Natural killer cell treated with Interleukin-12 subunit alpha and Interleukin-12 subunit beta and Interleukin-15 and Interleukin-18, amount 100 ng/mL, for 72 hours (primary cell): ENCODE results near the gene LGI2. TPM values are rescaled to one million over a fixed set of nuclear protein-coding genes. Genes with fewer than 3 reads are reported as not detected.
"Not testable (repeated sequence)": the region's sequence is repeated elsewhere in the genome, so short reads cannot be mapped to it uniquely, and the experiment has no call there.

Experiments
- ATAC-seq, 2 donors: fragments of 150-1000 bp; cut with Tn5 transposase in 1 of 2; sonication (Bioruptor Pico), chemical (Tn5 transposase) in 1 of 2; 2 replicates each; pipeline ENCODE4 v1.10.0; 2021
- DNase-seq: peaks from one replicate; pipeline ENCODE4 v3.0.0; 2022; ENCODE audit warnings: low spot score
- H3K27ac Mint-ChIP-seq, 2 donors: 1 replicate in 1 of 2; 2 replicates in 1 of 2; pipeline ENCODE4 v1.8.0; 2022; ENCODE audit warnings: mixed read lengths in 2 of 2, mild to moderate bottlenecking in 1 of 2, moderate library complexity in 1 of 2
- H3K27me3 Mint-ChIP-seq, 2 donors: 1 replicate in 1 of 2; 2 replicates in 1 of 2; pipeline ENCODE4 v1.8.0; 2022; ENCODE audit warnings: mixed read lengths in 2 of 2
- H3K36me3 Mint-ChIP-seq: one replicate; pipeline ENCODE4 v1.8.0; 2022; ENCODE audit warnings: mixed read lengths
- H3K4me1 Mint-ChIP-seq, 2 donors: 1 replicate in 1 of 2; 2 replicates in 1 of 2; pipeline ENCODE4 v1.8.0; 2022; ENCODE audit warnings: low read depth in 2 of 2, mixed read lengths in 2 of 2, mild to moderate bottlenecking in 1 of 2
- H3K4me3 Mint-ChIP-seq: one replicate; pipeline ENCODE4 v1.8.0; 2022; ENCODE audit warnings: mixed read lengths
- H3K9me3 Mint-ChIP-seq: 2 replicates; pipeline ENCODE4 v1.8.0; 2022; ENCODE audit warnings: mixed read lengths
- total RNA-seq, 2 donors: library from RNA; stranded (reverse); gene quantifications; one replicate each; pipeline ENCODE4 v1.2.3, GENCODE V29; 2022

Gene LGI2, protein sequence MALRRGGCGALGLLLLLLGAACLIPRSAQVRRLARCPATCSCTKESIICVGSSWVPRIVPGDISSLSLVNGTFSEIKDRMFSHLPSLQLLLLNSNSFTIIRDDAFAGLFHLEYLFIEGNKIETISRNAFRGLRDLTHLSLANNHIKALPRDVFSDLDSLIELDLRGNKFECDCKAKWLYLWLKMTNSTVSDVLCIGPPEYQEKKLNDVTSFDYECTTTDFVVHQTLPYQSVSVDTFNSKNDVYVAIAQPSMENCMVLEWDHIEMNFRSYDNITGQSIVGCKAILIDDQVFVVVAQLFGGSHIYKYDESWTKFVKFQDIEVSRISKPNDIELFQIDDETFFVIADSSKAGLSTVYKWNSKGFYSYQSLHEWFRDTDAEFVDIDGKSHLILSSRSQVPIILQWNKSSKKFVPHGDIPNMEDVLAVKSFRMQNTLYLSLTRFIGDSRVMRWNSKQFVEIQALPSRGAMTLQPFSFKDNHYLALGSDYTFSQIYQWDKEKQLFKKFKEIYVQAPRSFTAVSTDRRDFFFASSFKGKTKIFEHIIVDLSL
- not detected for total RNA-seq

DNA sequence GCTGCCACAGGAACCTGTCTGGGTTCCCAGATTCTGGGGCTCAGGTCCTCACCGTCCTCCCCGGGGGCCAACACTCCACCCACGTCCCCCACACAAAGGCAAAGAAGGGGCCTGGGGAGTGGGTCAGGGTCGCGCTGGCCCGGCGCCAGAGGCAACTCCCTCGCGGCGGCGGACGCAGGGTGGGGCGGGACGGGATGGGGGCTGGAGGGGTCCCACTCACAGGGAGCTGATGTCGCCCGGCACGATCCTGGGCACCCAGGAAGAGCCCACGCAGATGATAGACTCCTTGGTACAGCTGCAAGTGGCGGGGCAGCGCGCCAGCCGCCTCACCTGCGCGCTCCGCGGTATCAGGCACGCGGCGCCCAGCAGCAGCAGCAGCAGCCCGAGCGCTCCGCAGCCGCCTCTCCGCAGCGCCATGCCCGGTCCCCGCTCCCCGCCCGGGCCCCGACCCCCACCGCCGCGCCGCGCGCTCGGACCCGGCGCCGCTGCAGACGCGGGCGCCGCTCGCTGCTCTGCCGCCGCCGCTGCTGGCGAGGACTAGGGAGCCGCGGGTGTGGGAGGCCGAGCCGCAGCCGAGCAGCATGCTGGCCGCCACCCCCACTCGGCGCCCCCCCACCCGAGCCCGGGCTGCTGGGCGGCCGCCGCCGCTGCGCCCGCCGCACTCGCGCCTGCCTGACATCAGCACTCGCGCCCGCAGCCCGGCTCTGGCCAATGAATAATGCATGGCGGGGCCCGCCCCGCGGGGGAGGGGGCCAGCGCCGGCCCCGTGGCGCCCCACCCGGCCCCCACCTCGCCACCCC is at the start of gene LGI2:
Gene LGI2 (minus strand): TSS at position 670 of the 800 bp plus-strand sequence. CDS start 253 bp downstream, at position 417.
- H3K36me3 Mint-ChIP-seq, result no peaks in the 10 kb centered on the region
- DNase-seq (no peak), ATAC-seq (peak; percentile 32 to 54)
- peaks cover 1% of the 10 kb centered on the region for H3K9me3 Mint-ChIP-seq
- H3K4me3 Mint-ChIP-seq, result no peak within 1 kb of the TSS
- no peaks in the 10 kb centered on the region for H3K4me1 Mint-ChIP-seq
- H3K27ac Mint-ChIP-seq, result no peak within 1 kb of the TSS
- peaks cover 56 to 63% of the 10 kb centered on the region in 2 donors for H3K27me3 Mint-ChIP-seq

DNA sequence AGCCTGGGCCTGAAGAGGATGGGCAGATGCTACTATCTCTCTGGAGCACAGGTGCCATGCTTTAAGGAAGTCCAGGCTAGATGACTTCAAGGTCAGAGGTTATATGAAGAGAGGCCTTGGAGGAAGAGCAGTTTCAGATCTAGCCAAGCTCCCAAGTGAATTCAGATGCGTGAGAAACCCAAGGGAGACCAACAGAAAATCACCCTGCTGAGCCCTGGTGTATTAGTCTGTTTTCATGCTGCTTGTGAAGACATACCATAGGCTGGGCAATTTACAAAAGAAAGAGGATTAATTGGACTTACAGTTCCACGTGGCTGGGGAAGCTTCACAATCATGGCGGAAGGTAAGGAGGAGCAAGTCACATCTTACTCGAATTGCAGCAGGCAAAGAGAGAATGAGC is 47.8 kb upstream of the LGI2 start:
- Mint-ChIP-seq H3K4me1 (no peaks in the 10 kb centered on the region), H3K4me3 (no peak overlapping the region), H3K27ac (no peak overlapping the region), H3K36me3 (no peaks in the 10 kb centered on the region), H3K9me3 (no peaks in the 10 kb centered on the region), H3K27me3 (peaks cover 16 to 26% of the 10 kb centered on the region in 2 donors)
- ATAC-seq (no peak), DNase-seq (no peak)

DNA sequence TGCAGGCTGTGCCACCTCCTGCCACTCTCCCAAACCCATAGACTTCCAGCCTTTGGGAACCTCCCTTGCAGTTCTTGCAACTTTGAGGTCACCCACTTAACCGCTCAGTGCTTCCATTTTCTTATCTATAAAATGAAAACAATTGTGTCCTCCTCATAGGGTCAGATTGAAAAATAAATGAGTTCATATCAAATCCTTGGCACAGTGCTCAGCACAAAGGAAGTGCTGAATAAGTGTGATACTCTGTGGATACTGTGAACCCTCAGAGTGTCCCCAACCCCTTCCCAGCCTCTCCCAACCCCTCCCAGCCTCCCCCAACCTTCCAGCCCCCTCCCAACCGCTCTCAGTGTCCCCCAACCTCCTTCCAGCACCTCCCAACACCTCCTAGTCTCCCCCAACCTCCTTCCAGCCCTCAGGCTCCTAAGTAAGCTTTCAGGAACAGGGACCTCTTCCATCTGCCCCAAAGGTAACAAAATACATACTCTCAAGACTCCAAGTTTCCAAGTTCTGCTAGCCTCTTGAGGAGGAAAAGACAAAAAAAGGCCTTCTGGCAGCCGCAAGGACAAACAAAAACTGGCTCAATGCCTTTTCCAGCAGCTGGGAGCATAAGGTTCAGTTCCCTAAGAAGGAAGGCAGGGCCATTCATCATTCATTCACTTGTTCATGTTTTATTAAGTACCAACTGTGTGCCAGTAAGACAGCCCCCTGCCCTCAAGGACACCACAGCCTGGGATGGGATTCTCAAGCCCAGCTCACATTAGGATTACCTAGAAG is 46.1 kb upstream of the LGI2 start:
- no peak overlapping the region for H3K4me3 Mint-ChIP-seq
- no peaks in the 10 kb centered on the region for H3K4me1 Mint-ChIP-seq
- no peaks in the 10 kb centered on the region for H3K36me3 Mint-ChIP-seq
- DNase-seq, result no peak
- peaks cover 16 to 19% of the 10 kb centered on the region in 2 donors for H3K27me3 Mint-ChIP-seq
- ATAC-seq, result no peak
- H3K27ac Mint-ChIP-seq, result no peak overlapping the region
- H3K9me3 Mint-ChIP-seq, result no peaks in the 10 kb centered on the region

DNA sequence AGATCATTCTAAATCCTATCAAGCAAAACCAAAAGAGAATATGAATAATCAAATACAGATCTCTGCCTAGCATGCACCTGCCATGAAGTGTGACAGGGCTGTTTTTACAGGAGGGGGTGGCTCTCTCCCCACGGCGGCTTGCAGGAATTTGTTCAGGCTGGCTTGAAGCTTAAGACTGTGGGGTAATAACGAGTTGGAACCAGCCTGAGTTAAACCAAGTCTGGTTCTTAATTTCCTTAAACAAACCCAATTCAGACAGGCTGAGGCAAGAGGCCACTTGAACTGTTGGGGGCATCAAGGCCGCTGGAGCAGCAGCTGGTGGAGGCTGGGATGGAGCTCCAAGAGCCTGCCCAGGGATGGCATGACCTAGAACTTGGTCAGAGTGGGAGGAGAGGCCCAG is 45.1 kb upstream of the LGI2 start:
- Mint-ChIP-seq H3K4me3 (no peak overlapping the region), H3K36me3 (no peaks in the 10 kb centered on the region), H3K9me3 (no peaks in the 10 kb centered on the region), H3K27ac (no peak overlapping the region), H3K27me3 (peaks cover 14 to 19% of the 10 kb centered on the region in 2 donors), H3K4me1 (no peaks in the 10 kb centered on the region)
- DNase-seq (no peak), ATAC-seq (no peak)

DNA sequence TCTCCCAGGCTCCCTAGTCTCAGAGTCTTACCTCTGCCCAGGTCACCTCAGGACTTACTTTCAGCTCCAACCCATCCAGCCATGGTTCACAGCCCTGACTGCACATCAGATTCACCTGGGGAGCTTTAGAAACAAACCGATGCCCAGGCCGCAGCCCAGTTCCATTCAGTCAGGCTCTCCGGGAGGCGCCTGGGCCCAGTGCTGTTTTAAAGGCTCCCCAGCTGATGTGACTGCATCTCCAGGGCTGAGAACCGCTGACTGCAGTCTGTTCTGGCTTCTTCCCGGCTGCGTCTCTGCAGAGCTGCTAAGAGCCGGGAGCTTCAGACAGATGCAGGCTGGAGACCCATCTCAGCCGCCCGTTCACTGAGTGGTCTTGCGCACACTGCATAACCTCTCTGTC is 44.4 kb upstream of the LGI2 start:
- no peak for DNase-seq
- H3K4me3 Mint-ChIP-seq, result no peak overlapping the region
- H3K9me3 Mint-ChIP-seq, result no peaks in the 10 kb centered on the region
- no peaks in the 10 kb centered on the region for H3K4me1 Mint-ChIP-seq
- no peak for ATAC-seq
- H3K27ac Mint-ChIP-seq, result no peak overlapping the region
- H3K27me3 Mint-ChIP-seq, result peaks cover 14 to 19% of the 10 kb centered on the region in 2 donors
- no peaks in the 10 kb centered on the region for H3K36me3 Mint-ChIP-seq

DNA sequence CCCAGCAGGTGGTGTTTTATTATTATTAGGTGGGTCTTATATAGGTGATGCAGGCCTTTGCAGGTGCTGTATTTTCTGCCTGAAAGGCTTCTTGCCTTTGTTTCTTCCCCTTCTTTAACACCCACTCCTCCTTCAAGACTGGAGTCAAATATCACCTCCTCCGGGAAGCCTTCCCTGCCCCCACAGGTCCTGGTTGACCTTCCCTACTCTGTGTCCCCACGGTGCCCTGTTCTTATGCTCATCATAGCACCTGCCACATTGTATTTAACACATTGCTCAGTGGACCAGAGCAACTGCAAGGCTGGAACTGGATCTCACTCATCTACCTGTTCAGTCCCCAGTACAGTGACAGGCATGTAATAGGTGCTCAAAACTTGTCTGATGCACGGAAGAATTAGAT is 39.8 kb upstream of the LGI2 start:
- H3K4me1 Mint-ChIP-seq, result no peaks in the 10 kb centered on the region

DNA sequence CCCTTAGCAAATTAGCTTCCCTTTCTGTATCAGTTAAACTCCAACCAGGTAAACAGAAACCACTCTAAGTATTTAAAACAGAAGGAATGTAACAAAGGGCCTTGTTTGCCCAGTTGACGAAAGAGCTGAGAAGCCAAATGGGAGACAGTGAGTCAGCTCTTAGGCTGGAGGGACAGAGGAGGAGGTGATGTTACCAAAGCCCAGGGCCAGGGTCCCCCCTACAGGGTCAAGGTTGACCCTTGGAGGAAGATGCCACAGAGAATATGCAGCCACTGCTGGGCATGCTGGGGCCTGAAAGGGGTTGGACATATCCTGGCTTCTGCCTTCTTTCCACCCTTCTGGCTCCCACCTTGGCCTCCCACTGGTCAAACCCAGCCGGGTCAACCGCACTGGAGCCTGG is 38.3 kb upstream of the LGI2 start:
- H3K4me3 Mint-ChIP-seq, result no peak overlapping the region
- no peak for ATAC-seq

More for the DNA sequence above, 39.8 kb upstream of the LGI2 start:
- Mint-ChIP-seq H3K4me3 (no peak overlapping the region), H3K36me3 (no peaks in the 10 kb centered on the region), H3K27me3 (peaks cover 18 to 24% of the 10 kb centered on the region in 2 donors), H3K27ac (no peak overlapping the region), H3K9me3 (no peaks in the 10 kb centered on the region)
- DNase-seq (no peak), ATAC-seq (no peak)

DNA sequence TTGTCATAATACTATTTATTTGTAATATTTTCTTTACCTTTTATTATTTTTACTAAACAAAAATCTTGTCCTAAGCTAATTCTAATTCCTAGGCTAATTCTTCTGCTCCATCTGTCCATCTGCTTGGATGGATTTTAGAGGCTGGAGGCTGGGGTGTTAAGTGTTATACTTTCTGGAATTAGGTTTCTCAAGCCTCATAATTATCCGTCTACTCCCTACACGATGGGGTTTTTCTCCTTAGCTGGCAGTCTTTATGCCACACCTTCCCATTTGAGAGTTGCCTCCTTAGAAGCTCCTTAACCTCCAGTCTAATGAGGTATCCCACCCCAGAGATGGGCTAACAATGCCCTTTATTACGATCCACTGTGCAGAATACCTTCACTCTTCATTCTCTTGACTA is 37.6 kb upstream of the LGI2 start:
- no peak overlapping the region for H3K27ac Mint-ChIP-seq
- DNase-seq (no peak), ATAC-seq (no peak)
- H3K4me3 Mint-ChIP-seq, result no peak overlapping the region
- no peaks in the 10 kb centered on the region for H3K36me3 Mint-ChIP-seq
- H3K27me3 Mint-ChIP-seq, result peaks cover 18% of the 10 kb centered on the region in 2 donors
- H3K9me3 Mint-ChIP-seq, result no peaks in the 10 kb centered on the region
- H3K4me1 Mint-ChIP-seq, result no peaks in the 10 kb centered on the region

More for the DNA sequence above, 38.3 kb upstream of the LGI2 start:
- H3K36me3 Mint-ChIP-seq, result no peaks in the 10 kb centered on the region
- no peak for DNase-seq
- peaks cover 18 to 22% of the 10 kb centered on the region in 2 donors for H3K27me3 Mint-ChIP-seq
- no peaks in the 10 kb centered on the region for H3K9me3 Mint-ChIP-seq
- no peaks in the 10 kb centered on the region for H3K4me1 Mint-ChIP-seq
- no peak overlapping the region for H3K27ac Mint-ChIP-seq

DNA sequence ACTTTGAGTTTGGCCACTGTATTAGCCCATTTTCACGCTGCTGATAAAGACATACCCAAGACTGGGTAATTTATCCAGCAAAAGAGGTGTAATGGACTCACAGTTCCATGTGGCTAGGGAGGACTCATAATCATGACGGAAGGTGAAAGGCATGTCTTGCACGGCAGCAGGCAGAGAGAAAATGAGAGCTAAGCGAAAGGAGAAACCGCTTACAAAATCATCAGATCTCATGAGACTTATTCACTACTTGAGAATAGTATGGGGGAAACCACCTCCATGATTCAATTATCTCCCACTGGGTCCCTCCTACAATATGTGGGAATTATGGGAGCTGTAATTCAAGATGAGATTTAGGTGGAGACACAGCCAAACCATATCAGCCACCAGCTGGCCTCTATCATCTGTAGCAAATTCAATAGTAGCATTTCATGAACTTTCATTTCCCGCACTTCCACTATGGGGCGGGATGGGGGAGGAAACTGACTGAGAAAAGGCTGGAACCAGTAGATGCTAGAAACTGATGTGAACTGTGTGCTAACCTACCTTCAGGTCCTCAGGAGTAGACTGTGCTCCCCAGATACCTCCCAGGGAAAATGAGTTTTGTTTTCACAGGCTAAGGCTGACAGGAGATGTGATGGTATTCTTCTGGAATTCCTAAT is 35.3 kb upstream of the LGI2 start:
- Mint-ChIP-seq H3K27ac (no peak overlapping the region), H3K4me1 (no peaks in the 10 kb centered on the region), H3K4me3 (no peak overlapping the region), H3K9me3 (no peaks in the 10 kb centered on the region), H3K36me3 (no peaks in the 10 kb centered on the region), H3K27me3 (peaks cover 19 to 35% of the 10 kb centered on the region in 2 donors)
- ATAC-seq (no peak), DNase-seq (no peak)

DNA sequence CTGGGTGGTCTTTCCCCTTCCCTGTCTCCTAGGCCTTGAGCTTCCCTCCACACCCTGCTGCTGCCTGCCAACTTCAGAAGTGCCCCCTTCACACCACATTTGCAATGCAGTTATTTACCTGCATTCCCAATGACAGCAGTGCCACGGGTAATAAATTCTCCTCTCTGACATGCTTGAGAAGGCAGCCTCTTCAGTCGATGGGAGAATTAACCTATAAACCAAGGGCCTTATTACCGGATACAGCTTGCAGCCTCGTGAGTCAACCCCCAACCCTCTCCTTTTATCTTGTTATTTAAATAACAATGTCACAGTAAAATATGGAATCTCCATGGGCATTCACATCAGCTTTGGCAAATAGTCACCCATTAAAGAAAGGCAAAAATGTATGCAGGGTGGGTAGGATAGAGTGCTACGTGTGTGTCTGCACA is 34.7 kb upstream of the LGI2 start:
- no peak for ATAC-seq
- Mint-ChIP-seq H3K27ac (no peak overlapping the region), H3K9me3 (no peaks in the 10 kb centered on the region), H3K4me3 (no peak overlapping the region), H3K36me3 (no peaks in the 10 kb centered on the region), H3K27me3 (peaks cover 19 to 40% of the 10 kb centered on the region in 2 donors), H3K4me1 (no peaks in the 10 kb centered on the region)
- no peak for DNase-seq

DNA sequence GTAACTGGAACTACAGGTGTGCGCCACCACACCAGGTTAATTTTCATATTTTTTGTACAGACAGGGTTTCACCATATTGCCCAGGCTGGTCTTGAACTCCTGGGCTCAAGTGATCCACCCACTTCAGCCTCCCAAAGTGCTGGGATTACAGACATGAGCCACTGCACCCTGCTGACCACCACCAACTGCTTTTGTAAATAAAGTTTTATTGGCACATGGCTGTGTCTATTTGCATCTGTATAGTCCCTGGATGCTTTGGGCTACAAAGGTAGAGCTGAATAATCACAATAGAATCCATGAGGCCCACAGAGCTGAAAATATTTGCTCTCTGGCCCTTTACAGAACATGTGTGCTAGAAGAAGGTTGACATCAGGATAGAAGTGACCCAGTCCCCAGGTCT is 33.7 kb upstream of the LGI2 start:
- peaks cover 15 to 43% of the 10 kb centered on the region in 2 donors for H3K27me3 Mint-ChIP-seq
- ATAC-seq, H3K27ac Mint-ChIP-seq, H3K36me3 Mint-ChIP-seq, H3K9me3 Mint-ChIP-seq, H3K4me1 Mint-ChIP-seq, DNase-seq, H3K4me3 Mint-ChIP-seq: not testable (repeated sequence)

DNA sequence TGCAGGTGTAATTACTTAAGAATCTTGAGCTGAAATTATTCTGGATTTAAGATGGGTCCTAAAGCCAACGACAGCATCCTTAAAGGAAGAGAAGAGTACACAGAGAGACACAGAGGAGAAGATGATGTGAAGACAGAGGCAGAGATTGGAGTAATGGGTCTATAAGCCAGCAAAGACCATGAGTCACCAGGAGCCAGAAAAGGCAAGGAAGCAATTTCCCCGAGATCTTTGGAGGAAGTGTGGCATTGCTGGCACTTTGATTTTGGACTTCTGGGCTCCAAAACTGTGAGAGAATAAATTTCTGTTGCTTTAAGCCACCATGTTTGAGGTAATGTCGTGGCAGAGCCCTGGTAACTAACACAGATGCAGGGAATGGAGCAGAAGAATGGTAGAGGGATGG is 32.4 kb upstream of the LGI2 start:
- H3K4me3 Mint-ChIP-seq, result no peak overlapping the region
- H3K9me3 Mint-ChIP-seq, result no peaks in the 10 kb centered on the region
- no peak for DNase-seq
- no peak overlapping the region for H3K27ac Mint-ChIP-seq
- no peaks in the 10 kb centered on the region for H3K36me3 Mint-ChIP-seq
- H3K4me1 Mint-ChIP-seq, result no peaks in the 10 kb centered on the region
- peaks cover 15 to 39% of the 10 kb centered on the region in 2 donors for H3K27me3 Mint-ChIP-seq
- ATAC-seq, result no peak

DNA sequence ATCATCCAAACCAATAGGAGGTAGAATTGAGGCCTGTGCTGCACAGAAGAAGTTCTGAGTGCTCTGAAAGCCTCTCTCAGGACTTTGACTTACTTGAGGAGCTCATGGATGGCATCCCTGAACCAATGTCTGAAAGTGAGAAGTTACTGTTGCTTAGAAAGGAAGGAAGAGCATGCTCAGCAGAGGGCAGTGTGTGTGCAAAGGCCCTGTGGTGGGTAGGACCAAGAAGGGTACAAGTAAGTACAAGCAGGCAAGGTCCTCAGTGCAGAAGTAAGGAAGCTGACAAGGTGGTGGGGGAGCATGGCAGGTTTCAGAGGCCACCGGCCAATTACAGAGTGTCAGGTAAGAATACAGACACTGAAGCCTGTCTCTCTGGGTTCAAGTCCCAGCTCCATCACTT is 31.4 kb upstream of the LGI2 start:
- no peaks in the 10 kb centered on the region for H3K36me3 Mint-ChIP-seq
- H3K4me1 Mint-ChIP-seq, result no peaks in the 10 kb centered on the region
- DNase-seq (no peak), ATAC-seq (no peak)
- no peak overlapping the region for H3K4me3 Mint-ChIP-seq
- no peak overlapping the region for H3K27ac Mint-ChIP-seq
- H3K27me3 Mint-ChIP-seq, result peaks cover 17 to 34% of the 10 kb centered on the region in 2 donors
- no peaks in the 10 kb centered on the region for H3K9me3 Mint-ChIP-seq
